Measurements from ENCODE around the gene CAMK1.

The CAMK1 gene

GRCh38 chr3:9742560-9742959, 27.2 kb downstream of the CAMK1 start:
- DNase-seq (ENCODE audit: low read depth) = no peak

- no peak for DNase-seq (ENCODE audit: low read depth)
These were observed 30.6 kb downstream of the CAMK1 start for GRCh38 chr3:9739181-9739580.

GRCh38 chr3:9736831-9737230, 32.9 kb downstream of the CAMK1 start:
- DNase-seq (ENCODE audit: low read depth) = no peak

- no peak for DNase-seq (ENCODE audit: low read depth)
These were observed 37.0 kb downstream of the CAMK1 start for GRCh38 chr3:9732740-9733115.

GRCh38 chr3:9732080-9732739, 37.5 kb downstream of the CAMK1 start:
- DNase-seq (ENCODE audit: low read depth) = no peak

- DNase-seq (ENCODE audit: low read depth) = peak; percentile 98
These were observed 38.3 kb downstream of the CAMK1 start, which contains the start of gene BRPF1 for GRCh38 chr3:9731206-9732079. Gene BRPF1, plus strand, starts transcription at chr3:9731735. Its CDS starts 2,406 bp downstream, at chr3:9734141.

GRCh38 chr3:9730657-9731205, 39.0 kb downstream of the CAMK1 start:
- no peak for DNase-seq (ENCODE audit: low read depth)

GRCh38 chr3:9729419-9729818, 40.3 kb downstream of the CAMK1 start:
- no peak for DNase-seq (ENCODE audit: low read depth)

- DNase-seq (ENCODE audit: low read depth) = no peak
These were observed 42.0 kb downstream of the CAMK1 start for GRCh38 chr3:9727743-9728142.

- DNase-seq (ENCODE audit: low read depth) = no peak
These were observed 42.6 kb downstream of the CAMK1 start for GRCh38 chr3:9727041-9727595.

- DNase-seq (ENCODE audit: low read depth) = no peak
These were observed 43.8 kb downstream of the CAMK1 start for GRCh38 chr3:9725775-9726515.

GRCh38 chr3:9721700-9722060, 48.1 kb downstream of the CAMK1 start:
- DNase-seq (ENCODE audit: low read depth) = no peak

GRCh38 chr3:9721015-9721699, 48.6 kb downstream of the CAMK1 start:
- DNase-seq (ENCODE audit: low read depth) = no peak

- DNase-seq (ENCODE audit: low read depth) = no peak
These were observed 51.6 kb downstream of the CAMK1 start for GRCh38 chr3:9718118-9718517.

- DNase-seq (ENCODE audit: low read depth) = no peak
These were observed 52.2 kb downstream of the CAMK1 start for GRCh38 chr3:9717563-9717962.

GRCh38 chr3:9716801-9717555, 52.8 kb downstream of the CAMK1 start:
- no peak for DNase-seq (ENCODE audit: low read depth)

GRCh38 chr3:9715764-9716437, 53.8 kb downstream of the CAMK1 start:
- DNase-seq (ENCODE audit: low read depth) = peak; percentile 91

GRCh38 chr3:9715136-9715535, 54.6 kb downstream of the CAMK1 start:
- no peak for DNase-seq (ENCODE audit: low read depth)

- no peak for DNase-seq (ENCODE audit: low read depth)
These were observed 56.6 kb downstream of the CAMK1 start for GRCh38 chr3:9713142-9713541.

GRCh38 chr3:9712415-9712814, 57.3 kb downstream of the CAMK1 start:
- DNase-seq (ENCODE audit: low read depth) = no peak
